K562 (cell line): Measurements from ENCODE around the gene NUDT22. TPM values are rescaled to one million over a fixed set of nuclear protein-coding genes. Genes with fewer than 3 reads are reported as not detected.
A peak's percentile ranks its signal among the peaks of the same experiment; 100 is the strongest.

Experiments used
- ATF4 ChIP-seq: fragments of 450-650 bp; formaldehyde crosslinking; IDR thresholded peaks from 2 replicates; pipeline ENCODE4 v1.4.0; 2022; ENCODE audit warnings: mild to moderate bottlenecking, moderate library complexity
- BDP1 ChIP-seq: IDR thresholded peaks from 3 replicates; pipeline ENCODE4 v1.6.1; 2011; ENCODE audit not compliant: insufficient read length, insufficient read depth
- CREB3L1 ChIP-seq: fragments of 450-650 bp; IDR thresholded peaks from 2 replicates; pipeline ENCODE4 v1.6.1; 2014; ENCODE audit warnings: low read depth, mild to moderate bottlenecking, moderate library complexity, borderline replicate concordance
- ETV5 ChIP-seq: sonication (generic); formaldehyde crosslinking; IDR thresholded peaks from 2 replicates; pipeline ENCODE4 v1.4.0; 2020; ENCODE audit warnings: low read depth, mild to moderate bottlenecking, missing genetic modification reagents
- FOXP1 ChIP-seq: sonication (generic); formaldehyde crosslinking; IDR thresholded peaks from 2 replicates; pipeline ENCODE4 v1.8.0; 2022; ENCODE audit warnings: mild to moderate bottlenecking, missing genetic modification reagents
- GABPB1 ChIP-seq: sonication (generic); formaldehyde crosslinking; IDR thresholded peaks from 2 replicates; pipeline ENCODE4 v1.8.0; 2022; ENCODE audit warnings: mild to moderate bottlenecking, missing genetic modification reagents
- GTF2A2 ChIP-seq: IDR thresholded peaks from 2 replicates; pipeline ENCODE4 v1.6.1; 2016; ENCODE audit warnings: mild to moderate bottlenecking, missing genetic modification characterization, missing compliant biosample characterization
- KDM4B ChIP-seq, 2 experiments: fragments of 450-650 bp in 1 of 2; sonication (generic) in 1 of 2; IDR thresholded peaks; 2 replicates each; pipeline ENCODE4 v1.6.1; 2016 to 2017; ENCODE audit warnings: borderline replicate concordance in 2 of 2, antibody characterized with exemption in 1 of 2, low read depth in 1 of 2, mild to moderate bottlenecking in 1 of 2
- LARP7 ChIP-seq: fragments of 450-650 bp; IDR thresholded peaks from 2 replicates; pipeline ENCODE4 v1.6.1; 2016
- MNT ChIP-seq, 2 experiments: fragments of 450-650 bp; conservative IDR thresholded peaks; 2 replicates each; pipeline ENCODE4 v1.6.1; 2017; ENCODE audit warnings: mild to moderate bottlenecking in 2 of 2, moderate library complexity in 2 of 2
- MTA3 ChIP-seq: fragments of 450-650 bp; formaldehyde crosslinking; IDR thresholded peaks from 2 replicates; pipeline ENCODE4 v1.6.1; 2017; ENCODE audit warnings: mild to moderate bottlenecking, borderline replicate concordance
- MYNN ChIP-seq, 2 experiments: sonication (generic); formaldehyde crosslinking in 1 of 2; IDR thresholded peaks; 2 replicates each; pipeline versions ENCODE4 v1.5.0 to v1.6.1; 2016 to 2020; ENCODE audit warnings: antibody characterized with exemption in 1 of 2, missing genetic modification reagents in 1 of 2
- SMC3 ChIP-seq: conservative IDR thresholded peaks from 2 replicates; pipeline ENCODE4 v1.6.1; 2011; ENCODE audit warnings: low read depth, low read length, improper control_type of control experiment; ENCODE audit not compliant: insufficient read depth
- UBTF ChIP-seq, 2 experiments: IDR thresholded peaks; 2 replicates each; pipeline ENCODE4 v1.6.1; 2012; ENCODE audit warnings: improper control_type of control experiment in 2 of 2, low read depth in 2 of 2, low read length in 2 of 2, borderline replicate concordance in 1 of 2
- ZBTB1 ChIP-seq: sonication (generic); formaldehyde crosslinking; IDR thresholded peaks from 2 replicates; pipeline ENCODE4 v1.8.1; 2023; ENCODE audit warnings: missing genetic modification reagents, low read depth, mild to moderate bottlenecking, borderline replicate concordance
- ZNF12 ChIP-seq: sonication (generic); formaldehyde crosslinking; IDR thresholded peaks from 2 replicates; pipeline ENCODE4 v1.4.0; 2020; ENCODE audit warnings: mild to moderate bottlenecking, missing genetic modification reagents
- ZNF785 ChIP-seq: fragments of 250-450 bp; sonication (Bioruptor Pico); IDR thresholded peaks from 2 replicates; pipeline ENCODE4 v1.4.0; 2020; ENCODE audit warnings: mild to moderate bottlenecking
- polyA plus RNA-seq, 8 experiments: library from polyadenylated mRNA; depleted of rRNA in 4 of 8; stranded (reverse) in 5 of 8; unstranded in 3 of 8; fragments of >200 nt; fragmentation: Nextera tagmentation in 2 of 8; fragmentation: Illumina TruSeq in 1 of 8; extraction: Ambion mirVana in 2 of 8; extraction: Trizol in 1 of 8; gene quantifications; 2 replicates each; pipeline versions ENCODE4 v1.2.1 to v1.2.3, GENCODE V29; 2011 to 2014; ENCODE audit warnings: inconsistent platforms in 1 of 8, missing spikeins in 1 of 8
- total RNA-seq, 7 experiments: library from RNA; depleted of rRNA in 6 of 7; stranded (reverse); fragments of >200 nt in 6 of 7; fragmentation: Illumina TruSeq in 2 of 7; extraction: Trizol in 2 of 7; gene quantifications; 2 replicates each; pipeline versions ENCODE4 v1.2.1 to v1.2.3, GENCODE V29; 2011 to 2021; ENCODE audit warnings: low replicate concordance in 1 of 7
- TF ChIP-seq, protein P1 (sequence below): fragments of 250-450 bp; sonication (Bioruptor Pico); IDR thresholded peaks from 2 replicates; pipeline ENCODE4 v1.4.0; 2020; ENCODE audit warnings: borderline replicate concordance

The NUDT22 gene
- total and polyA plus RNA-seq, 9 of the 15 experiments (the other 6 are each of a cell fraction or from before 2014, with no cell fraction given): 6.3 to 92.6 (median 37.4) TPM

DNA sequence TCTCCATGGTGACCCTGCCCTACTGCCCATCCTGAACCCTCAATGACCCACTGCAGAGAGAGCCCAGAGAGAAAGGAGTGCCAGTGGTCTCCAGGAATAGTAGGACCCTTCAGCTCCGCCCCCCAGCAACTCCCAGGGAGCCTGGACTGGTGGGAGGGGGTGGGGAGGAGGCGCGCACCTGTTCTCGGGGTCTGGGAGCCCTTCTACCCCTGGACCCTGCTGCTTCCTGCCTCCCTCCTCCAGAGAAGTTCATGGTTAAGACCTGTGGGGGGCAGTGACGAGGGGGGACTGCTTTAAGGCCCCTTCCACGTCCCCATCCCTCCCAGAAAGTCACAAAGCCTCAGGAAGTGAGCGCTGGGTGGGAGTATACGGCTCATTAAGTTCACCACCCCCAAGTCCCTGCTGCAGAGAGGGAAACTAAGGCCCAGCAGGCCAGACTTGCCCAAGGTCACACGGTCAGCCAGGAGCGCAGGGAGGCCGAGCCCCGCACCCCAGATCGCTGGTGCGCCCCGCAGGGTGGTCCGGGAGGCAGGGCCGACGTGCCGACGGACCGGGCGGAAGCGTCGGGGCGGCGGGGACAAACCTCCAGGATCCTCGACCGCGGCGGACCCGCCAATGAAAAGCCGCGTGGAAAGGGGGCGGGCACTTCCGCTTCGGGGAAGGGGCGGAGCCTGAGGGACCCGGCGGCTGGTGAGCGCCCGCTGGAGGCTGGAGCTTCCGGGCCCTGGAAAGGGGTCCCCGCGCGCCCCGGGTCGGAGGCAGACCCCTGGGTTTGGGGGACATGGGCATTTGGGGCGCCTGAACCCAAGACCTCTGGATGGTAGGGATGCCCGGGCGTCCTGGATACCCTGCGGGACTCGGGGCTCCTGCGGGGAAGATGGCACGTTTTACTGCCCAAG, at the start of gene NUDT22, which contains the start of gene TRPT1 (continued):
- TF ChIP-seq CREB3L1 (peak; percentile 65; the same call in 1 of the 2 replicates), LARP7 (0 out of 2 replicates have a peak, but pooled peaks have one; percentile 35), KDM4B (IDR thresholded peaks at IDR 0.05; ENCODE audit: borderline replicate concordance in 2 of 2, low read depth in 1 of 2) (no peak), GTF2A2 (no peak), GABPB1 (peak; percentile 92), FOXP1 (peak; percentile 68; the same call in 1 of the 2 replicates), ZNF785 (CRISPR knock-in tag) (no peak), MTA3 (peak; percentile 32; the same call in 1 of the 2 replicates), MNT (conservative IDR thresholded peaks at IDR 0.05) (peak; percentile 72 to 81), ETV5 (peak; percentile 82), BDP1 (no peak), ZNF12 (no peak; the same call in 1 of the 2 replicates), MYNN (IDR thresholded peaks at IDR 0.05) (0 out of 2 replicates have a peak, but pooled peaks have one; percentile 19), MYNN (CRISPR knock-in tag; IDR thresholded peaks at IDR 0.05) (no peak), UBTF (IDR thresholded peaks at IDR 0.05; ENCODE audit: borderline replicate concordance in 1 of 2, low read depth in 2 of 2, low read length in 2 of 2) (peak in 1 of 2 experiments; percentile 38; a peak in 1 of 4 replicates), SMC3 (no peak), ZBTB1 (CRISPR knock-in tag) (peak; percentile 45; the same call in 1 of the 2 replicates), ATF4 (CRISPR knock-in tag) (no peak)
- TF ChIP-seq, protein P1, sequence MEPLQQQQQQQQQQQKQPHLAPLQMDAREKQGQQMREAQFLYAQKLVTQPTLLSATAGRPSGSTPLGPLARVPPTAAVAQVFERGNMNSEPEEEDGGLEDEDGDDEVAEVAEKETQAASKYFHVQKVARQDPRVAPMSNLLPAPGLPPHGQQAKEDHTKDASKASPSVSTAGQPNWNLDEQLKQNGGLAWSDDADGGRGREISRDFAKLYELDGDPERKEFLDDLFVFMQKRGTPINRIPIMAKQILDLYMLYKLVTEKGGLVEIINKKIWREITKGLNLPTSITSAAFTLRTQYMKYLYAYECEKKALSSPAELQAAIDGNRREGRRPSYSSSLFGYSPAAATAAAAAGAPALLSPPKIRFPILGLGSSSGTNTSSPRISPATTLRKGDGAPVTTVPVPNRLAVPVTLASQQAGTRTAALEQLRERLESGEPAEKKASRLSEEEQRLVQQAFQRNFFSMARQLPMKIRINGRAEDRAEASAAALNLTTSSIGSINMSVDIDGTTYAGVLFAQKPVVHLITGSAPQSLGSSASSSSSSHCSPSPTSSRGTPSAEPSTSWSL: no peak
